HG03139 (cell line): ENCODE data around the gene QRICH1.

Experiments
- ATAC-seq: cut with Tn5 transposase; IDR thresholded peaks from one replicate; pipeline ENCODE4 v1.9.1; 2021; ENCODE audit not compliant: unreplicated experiment

QRICH1 gene, protein sequence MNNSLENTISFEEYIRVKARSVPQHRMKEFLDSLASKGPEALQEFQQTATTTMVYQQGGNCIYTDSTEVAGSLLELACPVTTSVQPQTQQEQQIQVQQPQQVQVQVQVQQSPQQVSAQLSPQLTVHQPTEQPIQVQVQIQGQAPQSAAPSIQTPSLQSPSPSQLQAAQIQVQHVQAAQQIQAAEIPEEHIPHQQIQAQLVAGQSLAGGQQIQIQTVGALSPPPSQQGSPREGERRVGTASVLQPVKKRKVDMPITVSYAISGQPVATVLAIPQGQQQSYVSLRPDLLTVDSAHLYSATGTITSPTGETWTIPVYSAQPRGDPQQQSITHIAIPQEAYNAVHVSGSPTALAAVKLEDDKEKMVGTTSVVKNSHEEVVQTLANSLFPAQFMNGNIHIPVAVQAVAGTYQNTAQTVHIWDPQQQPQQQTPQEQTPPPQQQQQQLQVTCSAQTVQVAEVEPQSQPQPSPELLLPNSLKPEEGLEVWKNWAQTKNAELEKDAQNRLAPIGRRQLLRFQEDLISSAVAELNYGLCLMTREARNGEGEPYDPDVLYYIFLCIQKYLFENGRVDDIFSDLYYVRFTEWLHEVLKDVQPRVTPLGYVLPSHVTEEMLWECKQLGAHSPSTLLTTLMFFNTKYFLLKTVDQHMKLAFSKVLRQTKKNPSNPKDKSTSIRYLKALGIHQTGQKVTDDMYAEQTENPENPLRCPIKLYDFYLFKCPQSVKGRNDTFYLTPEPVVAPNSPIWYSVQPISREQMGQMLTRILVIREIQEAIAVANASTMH

GRCh38 chr3:49093853-49094767, at the start of gene QRICH1:
Gene QRICH1, minus strand, starts transcription at chr3:49094071. Its CDS starts 17,054 bp downstream, at chr3:49077017.
- ATAC-seq: peak; percentile 63

GRCh38 chr3:49140080-49140479, 46.2 kb upstream of the QRICH1 start:
- no peak for ATAC-seq

GRCh38 chr3:49135499-49135898, 41.6 kb upstream of the QRICH1 start:
- no peak for ATAC-seq

DNA sequence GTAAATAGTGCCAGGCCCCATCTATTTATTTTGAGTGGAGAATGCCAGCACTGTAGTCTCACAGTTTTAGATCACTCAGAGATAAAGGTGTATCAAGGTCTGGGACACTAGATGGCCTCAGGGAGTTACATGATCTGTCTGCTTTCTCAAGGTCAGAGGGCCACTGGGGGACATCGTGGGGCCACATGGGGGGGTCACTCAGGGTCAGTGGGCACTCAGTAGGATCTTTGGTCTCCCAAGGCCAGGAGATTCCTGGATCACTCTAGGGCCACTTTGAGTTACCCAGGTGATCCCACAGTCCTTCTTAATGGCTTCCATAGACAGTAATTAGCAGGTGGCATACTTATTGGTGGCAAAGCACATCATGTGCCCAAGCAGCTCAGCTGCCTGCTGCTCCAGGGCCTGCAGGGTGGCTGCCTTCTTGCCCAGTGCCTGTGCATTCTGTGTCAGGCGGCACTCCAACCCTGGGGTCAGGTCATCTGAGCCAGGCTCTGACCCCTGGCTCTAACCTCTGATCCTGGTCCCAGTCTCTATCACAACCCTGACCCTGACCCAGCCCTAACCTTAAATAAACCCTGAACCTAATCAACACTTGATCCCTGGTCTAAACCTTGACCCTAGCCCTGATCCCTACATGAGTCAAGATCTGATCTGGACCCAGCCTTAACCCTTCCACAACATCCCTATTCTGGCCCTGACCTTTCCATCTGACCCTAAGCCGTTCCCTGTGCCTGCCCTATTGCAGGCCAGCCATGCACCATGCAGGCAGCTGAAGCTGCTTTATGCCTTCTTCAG, 40.8 kb upstream of the QRICH1 start:
- no peak for ATAC-seq

GRCh38 chr3:49133226-49133951, 39.5 kb upstream of the QRICH1 start:
- ATAC-seq: no peak

DNA sequence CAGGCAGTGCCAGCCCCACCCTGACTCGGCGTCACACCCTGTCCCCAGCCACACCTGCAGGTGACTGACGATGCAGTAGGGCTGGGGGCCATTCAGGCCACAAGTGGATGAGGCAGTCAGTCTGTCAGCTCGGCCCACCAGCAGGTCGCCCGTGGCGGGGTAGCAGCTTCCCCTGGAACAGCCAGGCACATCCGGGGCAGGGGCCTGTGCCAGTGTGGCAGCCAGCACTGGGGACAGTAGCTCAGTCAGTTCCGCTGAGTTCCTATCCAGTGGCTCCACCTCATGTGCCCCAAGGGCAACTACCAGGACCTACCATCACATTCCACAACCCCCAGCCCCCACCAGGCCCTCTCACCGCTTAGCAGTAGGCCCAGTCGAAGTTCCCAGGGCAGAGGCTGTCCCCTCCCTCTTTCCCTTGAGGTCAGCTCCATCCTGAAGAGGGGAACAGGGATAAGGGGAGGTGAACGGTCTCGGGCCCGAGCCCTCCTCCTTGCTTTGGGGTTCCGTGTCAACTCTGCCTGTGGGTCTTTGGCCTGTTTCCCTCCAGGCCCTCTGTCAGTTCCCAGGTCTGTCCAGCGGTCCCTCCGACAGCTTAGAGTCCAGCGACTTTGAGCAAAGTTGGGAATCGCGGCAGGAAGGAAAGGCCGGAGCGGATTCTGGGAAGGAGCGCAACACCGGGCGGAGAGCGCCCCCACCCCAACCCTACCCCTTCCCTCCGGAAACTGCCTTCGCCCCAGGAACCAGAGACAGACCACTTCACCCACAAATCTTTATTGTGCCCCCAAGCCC, 38.8 kb upstream of the QRICH1 start, which contains the start of gene LAMB2:
Gene LAMB2 (minus strand): TSS at position 614 of the 789 bp plus-strand sequence. CDS start 183 bp downstream, at position 431.
- ATAC-seq: no peak

DNA sequence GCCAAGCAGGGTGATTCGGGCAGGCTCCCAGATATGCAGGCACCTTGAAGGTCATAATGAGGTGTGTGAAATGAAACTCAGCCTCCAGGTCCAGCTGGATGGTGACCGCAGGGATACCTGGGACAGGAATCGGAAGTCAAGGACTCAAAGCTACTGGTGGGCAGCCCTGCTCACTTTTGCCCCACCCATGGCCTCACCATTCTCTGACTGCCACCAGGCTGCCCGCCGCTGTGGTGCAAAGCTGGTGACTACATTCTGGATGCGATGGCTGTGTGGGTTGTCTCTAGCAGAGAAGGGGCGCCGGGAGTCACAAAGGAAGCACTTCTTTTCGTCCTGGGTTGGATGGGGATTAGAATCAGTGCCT, 38.2 kb upstream of the QRICH1 start:
- no peak for ATAC-seq

DNA sequence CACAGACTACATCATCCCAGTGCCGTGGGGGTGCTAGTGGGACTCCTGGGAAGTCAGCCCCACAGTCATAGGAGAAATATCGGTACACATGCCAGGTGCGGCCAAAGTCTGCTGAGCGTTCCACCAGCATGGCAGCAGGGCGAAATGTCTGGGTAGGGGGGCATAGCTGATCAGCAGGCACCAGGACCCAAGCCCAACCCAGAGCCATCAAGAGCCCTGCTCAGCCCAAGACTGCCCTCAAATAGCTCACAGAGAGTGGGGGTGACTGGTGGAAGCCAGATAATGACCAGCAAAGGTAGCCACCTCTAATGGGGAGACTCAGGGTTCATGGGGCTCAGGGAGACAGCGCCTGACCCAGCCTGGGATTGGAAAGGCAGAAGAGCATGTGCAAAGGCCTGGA, 37.7 kb upstream of the QRICH1 start:
- ATAC-seq: no peak

DNA sequence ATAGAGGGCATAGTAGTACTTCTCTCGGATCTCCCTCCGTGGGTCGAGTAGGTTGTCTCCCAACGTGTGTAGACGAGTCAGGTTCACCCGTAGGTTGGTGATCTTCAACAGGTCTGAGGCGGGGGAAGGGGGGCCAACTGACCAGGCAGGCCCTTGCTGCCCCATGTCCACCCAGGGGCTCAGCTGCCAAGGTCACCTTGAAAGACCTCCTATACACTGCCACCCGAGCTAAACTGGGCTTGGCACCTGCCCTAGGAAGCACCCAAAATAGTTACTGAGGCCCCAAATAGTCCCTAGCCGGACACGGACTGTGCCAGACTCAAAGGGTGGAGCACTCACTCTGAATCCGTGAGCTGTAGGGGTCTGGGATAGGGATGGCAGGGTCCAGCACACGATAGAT, 37.2 kb upstream of the QRICH1 start:
- ATAC-seq: no peak

- ATAC-seq: no peak
These were observed 31.3 kb upstream of the QRICH1 start for GRCh38 chr3:49124991-49125670.

DNA sequence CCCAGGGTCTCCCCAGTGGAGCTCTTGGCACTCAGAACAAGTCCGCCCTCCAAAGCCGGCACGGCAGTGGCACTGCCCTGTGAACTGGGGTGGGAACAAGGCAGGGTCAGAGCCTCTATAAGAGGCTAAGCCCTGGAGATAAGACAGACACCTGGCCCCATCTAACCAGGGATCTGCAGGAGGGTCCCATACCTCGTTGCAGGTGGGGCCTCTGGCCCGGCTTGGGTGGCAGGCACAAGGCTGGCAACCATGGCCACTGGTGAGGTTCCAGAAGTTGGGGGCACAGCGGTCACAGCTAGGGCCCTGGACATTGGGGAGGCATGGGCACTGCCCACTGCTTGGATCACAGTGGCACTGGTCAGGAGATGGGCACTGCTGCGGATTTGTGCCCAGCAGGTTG, 30.3 kb upstream of the QRICH1 start:
- no peak for ATAC-seq

GRCh38 chr3:49123687-49124086, 29.8 kb upstream of the QRICH1 start:
- ATAC-seq: no peak

DNA sequence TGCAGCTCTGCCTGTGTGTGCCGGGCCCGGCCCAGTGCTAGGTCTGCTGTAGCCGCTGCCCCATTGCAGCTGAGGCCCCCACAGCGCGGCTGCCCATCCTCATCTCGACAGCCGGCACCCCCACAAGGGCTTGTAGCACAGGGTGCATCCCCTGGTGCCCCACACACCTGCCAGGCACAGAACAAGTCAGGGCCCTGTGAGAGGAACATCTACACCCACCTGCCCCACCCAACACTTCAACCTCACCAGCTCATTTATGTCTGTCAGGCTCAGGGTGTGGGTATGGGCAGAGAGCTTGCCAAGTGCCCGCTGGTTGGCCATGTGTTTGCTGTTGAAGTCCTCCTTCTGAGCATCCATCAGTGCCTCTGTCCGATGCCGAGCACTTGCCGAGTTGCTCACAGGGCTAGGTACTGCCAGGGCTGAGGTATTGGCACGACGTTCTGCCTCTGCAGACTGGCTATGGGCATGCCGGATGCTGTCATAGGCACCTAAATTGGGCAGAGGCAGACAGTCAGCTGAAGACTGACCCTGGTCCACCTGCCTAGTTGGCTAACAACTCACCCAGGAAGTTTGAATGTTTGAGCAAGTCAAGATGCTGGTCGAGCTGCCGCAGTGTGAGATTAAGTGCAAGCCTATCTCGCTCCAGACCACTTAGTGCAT, 29.1 kb upstream of the QRICH1 start:
- ATAC-seq: no peak

GRCh38 chr3:49122451-49122850, 28.6 kb upstream of the QRICH1 start:
- no peak for ATAC-seq

DNA sequence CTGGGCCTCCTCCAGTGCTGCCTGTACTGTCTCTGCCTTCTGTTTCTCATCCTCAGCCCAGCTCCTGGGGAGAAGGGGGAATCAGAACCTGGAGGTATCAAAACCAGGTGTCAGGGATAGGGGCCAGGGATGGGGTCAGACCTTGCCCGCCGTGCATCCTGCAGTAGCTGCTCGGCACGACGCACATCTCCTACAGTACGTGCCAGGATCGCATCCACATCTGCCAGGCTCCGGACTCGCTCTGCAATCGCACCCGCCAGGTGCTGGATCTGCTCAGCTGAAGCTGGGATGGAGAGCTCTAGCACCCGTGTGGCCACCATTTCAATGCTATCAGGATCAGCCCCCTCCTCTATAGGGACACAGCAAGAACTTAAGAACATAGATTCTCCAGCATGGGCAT, 28.2 kb upstream of the QRICH1 start:
- no peak for ATAC-seq

DNA sequence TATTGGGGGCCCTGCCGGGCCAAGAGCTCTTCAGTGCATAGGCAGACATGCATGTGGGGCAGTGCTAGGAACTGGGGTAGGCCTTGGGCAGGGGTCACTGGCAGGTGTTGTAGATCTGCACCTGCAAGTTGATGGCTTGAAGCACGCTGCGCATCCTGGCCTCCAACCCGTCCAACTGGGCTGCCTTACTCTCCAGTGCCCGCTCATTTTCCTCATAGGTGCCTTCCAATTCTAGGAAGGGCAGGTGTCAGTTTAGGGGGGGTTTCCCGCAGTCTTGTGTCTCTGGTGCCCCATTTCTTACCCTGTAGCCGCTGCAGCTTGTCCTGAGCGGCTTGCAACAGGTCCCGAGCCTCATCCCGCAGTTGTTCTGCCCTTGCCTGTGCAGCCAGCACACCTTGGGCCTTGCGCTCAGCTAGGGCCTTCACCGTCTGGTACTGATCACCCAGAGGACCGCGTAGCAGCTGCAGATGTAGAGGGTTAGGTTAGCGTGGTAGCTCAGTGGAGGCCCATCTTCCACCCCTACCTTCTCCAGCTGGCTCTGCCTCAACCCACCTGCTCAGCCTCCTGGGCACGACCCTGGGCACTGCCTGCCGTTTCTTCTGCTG, 27.4 kb upstream of the QRICH1 start:
- ATAC-seq: no peak

GRCh38 chr3:49120438-49121131, 26.7 kb upstream of the QRICH1 start, which contains the start of gene USP19:
Gene USP19, minus strand, starts transcription at chr3:49120823. Its CDS starts 1,678 bp downstream, at chr3:49119145.
- ATAC-seq: no peak
